Tibial nerve (tissue), 4 donors: Measurements from ENCODE around the gene RAB36. TPM values are rescaled to one million over a fixed set of nuclear protein-coding genes. Genes with fewer than 3 reads are reported as not detected.
A peak's percentile ranks its signal among the peaks of the same experiment; 100 is the strongest.

Experiments
- DNase-seq, 2 donors: peaks; one replicate each; pipeline ENCODE4 v3.0.0-alpha.2; 2019; ENCODE audit warnings: low spot score in 2 of 2
- H3K27ac ChIP-seq, 4 donors: fragments of 200-600 bp; sonication (generic) in 3 of 4; one replicate each; pipeline ENCODE4 v1.5.1; 2017 to 2019; ENCODE audit warnings: mild to moderate bottlenecking in 1 of 4
- H3K27me3 ChIP-seq, 2 donors: fragments of 200-600 bp; sonication (generic) in 1 of 2; one replicate each; pipeline versions ENCODE4 v1.5.1 to v1.6.0; 2017 to 2019
- H3K36me3 ChIP-seq, 3 donors: fragments of 200-600 bp; sonication (generic); one replicate each; pipeline ENCODE4 v1.5.1; 2018 to 2019
- H3K4me1 ChIP-seq, 4 donors: fragments of 200-600 bp; sonication (generic) in 3 of 4; one replicate each; pipeline ENCODE4 v1.5.1; 2017 to 2019
- H3K4me3 ChIP-seq, 4 donors: fragments of 200-600 bp; sonication (generic) in 3 of 4; one replicate each; pipeline ENCODE4 v1.5.1; 2017 to 2019; ENCODE audit warnings: mild to moderate bottlenecking in 1 of 4, moderate library complexity in 1 of 4
- H3K9me3 ChIP-seq, 4 donors: fragments of 200-600 bp; sonication (generic) in 3 of 4; one replicate each; pipeline ENCODE4 v1.5.1; 2017 to 2019
- EP300 ChIP-seq, 2 donors: sonication (generic); formaldehyde crosslinking; IDR thresholded peaks; one replicate each; pipeline ENCODE4 v1.6.1; 2017; ENCODE audit warnings: antibody characterized with exemption in 2 of 2, mild to moderate bottlenecking in 1 of 2
- POLR2A ChIP-seq, 2 donors: fragments of 450-650 bp; IDR thresholded peaks; one replicate each; pipeline ENCODE4 v1.6.1; 2017; ENCODE audit warnings: antibody characterized with exemption in 2 of 2, mild to moderate bottlenecking in 2 of 2, moderate library complexity in 2 of 2
- WGBS, 2 donors: methylation state at CpG; one replicate each; pipeline ENCODE4 v1.1.5; 2018; 5-methylcytosine and 5-hydroxymethylcytosine counted together
- total RNA-seq, 4 donors: library from RNA; depleted of rRNA; stranded (reverse); fragments of >200 nt; gene quantifications; one replicate each; pipeline ENCODE4 v1.1.0, GENCODE V29; 2016
- TF ChIP-seq, protein P1 (sequence below), 5 experiments: fragments of 200-600 bp in 3 of 5; fragments of 450-650 bp in 2 of 5; sonication (generic) in 3 of 5; IDR thresholded peaks; one replicate each; pipeline ENCODE4 v1.5.1; 2016 to 2019; ENCODE audit warnings: antibody characterized with exemption in 5 of 5, mild to moderate bottlenecking in 3 of 5, moderate library complexity in 2 of 5

RAB36 gene
- total RNA-seq, 4 donors from 2014 or later: 4.9 to 7.5 (median 6.1) TPM

DNA sequence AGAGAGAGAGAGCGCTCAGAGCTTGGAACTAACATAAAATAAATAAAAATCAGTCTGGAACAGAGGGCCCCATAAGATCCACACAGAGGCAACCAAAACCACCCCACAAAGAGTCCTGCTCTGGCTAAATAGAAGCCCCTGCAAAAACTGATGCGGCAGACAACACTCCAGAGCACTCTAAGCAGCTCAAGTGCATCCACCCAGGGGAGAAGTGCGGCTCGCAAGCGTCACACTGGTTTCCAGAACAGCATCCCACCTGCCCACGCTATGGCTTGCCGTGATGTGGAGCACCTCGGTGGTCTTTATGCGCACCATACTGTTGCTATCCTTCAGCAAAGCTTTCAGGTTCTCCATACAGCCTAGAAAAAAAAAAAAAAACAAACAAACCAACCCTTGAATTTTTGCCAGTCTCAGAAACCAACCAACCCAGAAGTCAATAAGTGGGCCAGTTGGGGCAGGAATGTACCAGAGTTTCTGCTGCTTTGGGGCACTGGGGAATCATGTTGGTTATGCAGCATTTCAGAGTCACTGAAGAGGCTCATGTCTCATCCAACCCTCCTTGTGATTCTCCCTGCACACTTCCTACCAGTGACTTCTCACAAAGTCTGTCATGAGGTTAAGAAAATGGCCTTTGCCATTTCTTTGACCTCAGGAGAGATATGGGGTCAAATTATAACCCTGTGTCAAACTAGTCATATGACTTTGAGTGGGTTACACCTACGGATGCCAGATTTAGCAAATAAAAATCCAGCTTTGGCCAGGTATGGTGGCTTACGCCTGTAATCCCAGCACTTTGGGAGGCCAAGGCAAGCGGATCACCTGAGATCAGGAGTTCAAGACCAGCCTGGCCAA lies 6.5 kb upstream of the RAB36 start:
- Histone ChIP-seq H3K27ac (no peak overlapping the region), H3K27me3 (no peaks in the 10 kb centered on the region), H3K36me3 (no peaks in the 10 kb centered on the region), H3K4me1 (peaks cover 0 to 29% (median 15%) of the 10 kb centered on the region in 4 donors), H3K9me3 (no peaks in the 10 kb centered on the region), H3K4me3 (no peak overlapping the region)
- DNase-seq: no peak
- 90 to 94% methylated on average over 12 of the region's 12 CpGs for WGBS, 2 donors
- TF ChIP-seq EP300 (IDR thresholded peaks at IDR 0.05): no peak
- TF ChIP-seq POLR2A (IDR thresholded peaks at IDR 0.05): no peak
- TF ChIP-seq, protein P1, sequence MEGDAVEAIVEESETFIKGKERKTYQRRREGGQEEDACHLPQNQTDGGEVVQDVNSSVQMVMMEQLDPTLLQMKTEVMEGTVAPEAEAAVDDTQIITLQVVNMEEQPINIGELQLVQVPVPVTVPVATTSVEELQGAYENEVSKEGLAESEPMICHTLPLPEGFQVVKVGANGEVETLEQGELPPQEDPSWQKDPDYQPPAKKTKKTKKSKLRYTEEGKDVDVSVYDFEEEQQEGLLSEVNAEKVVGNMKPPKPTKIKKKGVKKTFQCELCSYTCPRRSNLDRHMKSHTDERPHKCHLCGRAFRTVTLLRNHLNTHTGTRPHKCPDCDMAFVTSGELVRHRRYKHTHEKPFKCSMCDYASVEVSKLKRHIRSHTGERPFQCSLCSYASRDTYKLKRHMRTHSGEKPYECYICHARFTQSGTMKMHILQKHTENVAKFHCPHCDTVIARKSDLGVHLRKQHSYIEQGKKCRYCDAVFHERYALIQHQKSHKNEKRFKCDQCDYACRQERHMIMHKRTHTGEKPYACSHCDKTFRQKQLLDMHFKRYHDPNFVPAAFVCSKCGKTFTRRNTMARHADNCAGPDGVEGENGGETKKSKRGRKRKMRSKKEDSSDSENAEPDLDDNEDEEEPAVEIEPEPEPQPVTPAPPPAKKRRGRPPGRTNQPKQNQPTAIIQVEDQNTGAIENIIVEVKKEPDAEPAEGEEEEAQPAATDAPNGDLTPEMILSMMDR (IDR thresholded peaks at IDR 0.05): no peak

- DNase-seq: no peak
- H3K9me3 ChIP-seq: no peaks in the 10 kb centered on the region
- no peaks in the 10 kb centered on the region for H3K36me3 ChIP-seq
- no peak for TF ChIP-seq EP300 (IDR thresholded peaks at IDR 0.05)
- TF ChIP-seq, protein P1 (IDR thresholded peaks at IDR 0.05): no peak
- TF ChIP-seq POLR2A (IDR thresholded peaks at IDR 0.05): no peak
- no peak overlapping the region for H3K27ac ChIP-seq
- no peaks in the 10 kb centered on the region for H3K27me3 ChIP-seq
- peaks cover 0 to 36% (median 21%) of the 10 kb centered on the region in 4 donors for H3K4me1 ChIP-seq
- H3K4me3 ChIP-seq: no peak overlapping the region
These were observed 4.9 kb upstream of the RAB36 start for GRCh38 chr22:23140385-23140784.

- TF ChIP-seq EP300 (IDR thresholded peaks at IDR 0.05) (no peak), POLR2A (IDR thresholded peaks at IDR 0.05) (no peak)
- TF ChIP-seq, protein P1 (IDR thresholded peaks at IDR 0.05): no peak
- Histone ChIP-seq H3K4me1 (peaks cover 0 to 53% (median 27%) of the 10 kb centered on the region in 4 donors), H3K36me3 (no peaks in the 10 kb centered on the region), H3K9me3 (no peaks in the 10 kb centered on the region), H3K27me3 (no peaks in the 10 kb centered on the region), H3K27ac (peak overlapping the region in 3 of 4 donors; percentile 35 to 73 (median 65)), H3K4me3 (peak overlapping the region in 3 of 4 donors; percentile 18 to 44 (median 22))
- WGBS, 2 donors: 82 to 89% methylated on average over 9 of the region's 9 CpGs
- DNase-seq: no peak
These were observed 2.7 kb upstream of the RAB36 start for GRCh38 chr22:23142546-23143105.

- Histone ChIP-seq H3K27ac (no peak overlapping the region), H3K27me3 (no peaks in the 10 kb centered on the region), H3K4me1 (peaks cover 0 to 53% (median 24%) of the 10 kb centered on the region in 4 donors), H3K36me3 (peaks cover 0 to under 1% (median 0%) of the 10 kb centered on the region in 3 donors), H3K9me3 (no peaks in the 10 kb centered on the region), H3K4me3 (no peak overlapping the region)
- WGBS, 2 donors: 100% methylated on average over 1 of the region's 1 CpG
- no peak for TF ChIP-seq EP300 (IDR thresholded peaks at IDR 0.05)
- TF ChIP-seq, protein P1 (IDR thresholded peaks at IDR 0.05): no peak
- no peak for TF ChIP-seq POLR2A (IDR thresholded peaks at IDR 0.05)
- DNase-seq: no peak
These were observed 2.2 kb upstream of the RAB36 start for GRCh38 chr22:23143119-23143518.

- TF ChIP-seq, protein P1 (IDR thresholded peaks at IDR 0.05): no peak
- TF ChIP-seq POLR2A (IDR thresholded peaks at IDR 0.05): no peak
- TF ChIP-seq EP300 (IDR thresholded peaks at IDR 0.05): no peak
- H3K9me3 ChIP-seq: no peaks in the 10 kb centered on the region
- H3K4me1 ChIP-seq: peaks cover 0 to 52% (median 22%) of the 10 kb centered on the region in 4 donors
- peaks cover 0 to 11% (median 0%) of the 10 kb centered on the region in 3 donors for H3K36me3 ChIP-seq
- DNase-seq: no peak
- WGBS, 2 donors: 90 to 93% methylated on average over 4 of the region's 4 CpGs
- H3K27ac ChIP-seq: peak overlapping the region in 3 of 4 donors; percentile 79 to 95 (median 89)
- H3K4me3 ChIP-seq: peak overlapping the region in 2 of 4 donors; percentile 50 to 59
- H3K27me3 ChIP-seq: no peaks in the 10 kb centered on the region
These were observed 845 bp upstream of the RAB36 start for GRCh38 chr22:23144432-23144831.
